Frontal cortex (tissue), 4 donors: ENCODE results near the gene FOXO6. TPM values are rescaled to one million over a fixed set of nuclear protein-coding genes. Genes with fewer than 3 reads are reported as not detected.

Experiments
- DNase-seq, 2 donors: peaks; one replicate each; pipeline ENCODE4 v3.0.0; 2012; ENCODE audit warnings: low spot score in 2 of 2
- FAIRE-seq: peaks from 2 replicates; lab custom pipeline; 2012; peaks lifted over from hg19 to GRCh38; lab: Jason Lieb, UNC
- total RNA-seq: library from RNA; depleted of rRNA; stranded (reverse); fragments of >200 nt; gene quantifications from one replicate; pipeline ENCODE4 v1.2.3, GENCODE V29; 2014
- donor health status: control.
- donor health status: control.
- donor health status: control.

FOXO6 gene
- total RNA-seq, 1 donor from 2014 or later, result 3.7 TPM

- DNase-seq (no peak), FAIRE-seq (no peak)
These were observed 56.1 kb downstream of the FOXO6 start for GRCh38 chr1:41417335-41417682.

- DNase-seq (no peak), FAIRE-seq (no peak)
These were observed 56.5 kb downstream of the FOXO6 start for GRCh38 chr1:41417746-41418145.

DNA sequence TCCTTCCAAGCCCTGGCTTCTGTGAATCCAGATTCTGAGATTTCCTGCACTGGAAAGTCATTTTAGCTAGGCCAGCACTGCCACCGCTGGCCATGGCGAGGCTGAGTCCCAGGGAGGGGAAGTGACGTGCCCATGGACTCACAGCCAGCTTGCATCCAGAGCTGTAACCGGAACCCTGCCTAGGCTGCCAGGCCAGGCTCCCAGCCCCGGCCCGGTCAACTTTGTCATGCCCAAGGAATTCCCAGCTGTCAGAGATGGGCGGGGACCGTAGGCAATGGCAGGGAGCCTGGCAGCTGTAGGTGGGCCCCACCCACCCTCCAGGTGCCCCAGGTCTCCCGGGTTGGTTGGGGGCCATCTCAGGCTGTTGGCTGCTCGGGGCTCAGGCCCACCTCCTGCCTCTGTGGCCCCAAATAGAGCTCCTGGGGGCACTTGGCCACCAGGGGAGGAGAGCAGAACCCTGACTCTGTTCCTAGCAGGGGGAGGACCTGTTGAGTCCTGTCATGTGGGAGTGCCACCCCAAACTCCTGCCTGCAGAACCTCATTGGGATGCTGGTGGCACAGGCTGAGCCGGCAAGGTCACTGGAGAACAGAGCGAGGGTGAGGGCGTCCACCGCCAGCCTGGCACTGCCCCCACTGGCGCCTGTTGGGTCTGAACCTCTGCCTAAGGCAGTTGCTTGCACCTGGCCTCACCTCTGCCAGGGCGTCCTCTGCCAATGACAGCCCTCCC, 57.8 kb downstream of the FOXO6 start:
- FAIRE-seq, result no peak

GRCh38 chr1:41419584-41420295, 58.5 kb downstream of the FOXO6 start:
- FAIRE-seq, result no peak
- no peak for DNase-seq

More for the DNA sequence above, 57.8 kb downstream of the FOXO6 start:
- no peak for DNase-seq

- DNase-seq (no peak), FAIRE-seq (no peak)
These were observed 59.1 kb downstream of the FOXO6 start for GRCh38 chr1:41420351-41420750.

DNA sequence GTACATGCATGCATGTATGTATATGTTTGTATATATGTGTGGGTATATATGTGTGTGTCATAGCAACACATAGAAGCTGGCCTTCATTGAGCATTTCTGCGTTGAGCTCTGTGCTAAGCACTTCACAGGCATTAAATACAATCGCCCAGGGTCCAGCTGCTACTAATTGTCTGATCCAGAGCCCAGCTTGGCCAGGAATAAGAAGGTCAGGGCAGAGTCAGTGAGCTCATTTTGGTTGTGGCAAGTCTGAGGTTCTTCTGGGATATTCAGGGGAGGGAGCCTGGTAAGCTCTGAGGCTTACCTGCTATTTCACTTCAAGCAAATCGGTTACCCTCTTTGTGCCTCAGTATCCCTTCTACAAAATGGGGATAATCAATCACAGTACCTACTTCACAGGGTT, 59.6 kb downstream of the FOXO6 start:
- DNase-seq, result no peak
- no peak for FAIRE-seq

- no peak for DNase-seq
- FAIRE-seq, result no peak
These were observed 61.1 kb downstream of the FOXO6 start for GRCh38 chr1:41422306-41422705.

DNA sequence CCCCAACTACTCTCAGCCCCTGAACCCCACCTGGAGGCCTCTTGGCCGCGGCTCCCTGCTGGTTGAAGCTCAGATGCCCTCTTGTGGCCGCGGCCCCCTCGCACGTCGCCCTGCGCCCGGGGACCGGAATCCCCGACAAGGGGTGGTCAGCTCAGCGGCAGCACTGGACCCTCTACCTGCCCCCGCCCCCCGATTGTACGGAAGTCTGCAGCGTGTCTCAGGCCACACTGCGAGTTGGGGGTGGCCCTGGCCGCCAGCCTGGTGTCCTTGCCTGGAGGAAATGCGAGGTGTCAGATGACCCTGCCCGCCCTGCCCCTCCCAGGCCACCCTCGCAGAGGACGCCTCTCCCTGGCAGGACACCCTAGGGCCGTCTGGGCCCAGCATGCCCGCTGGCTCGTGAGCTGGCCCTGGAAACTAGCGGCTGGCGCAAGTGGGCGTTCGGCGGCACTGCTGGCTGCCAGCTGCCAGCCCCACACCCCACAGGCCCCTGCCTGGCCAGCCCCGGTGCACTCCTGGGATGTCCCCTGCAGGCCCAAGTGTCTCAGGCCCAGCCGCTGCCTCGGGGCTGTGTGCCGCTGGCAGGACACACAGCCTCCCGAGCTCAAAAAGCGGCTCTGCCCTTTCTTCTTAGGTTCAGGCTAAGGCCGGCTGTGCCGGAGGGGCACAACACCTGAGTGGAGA, 62.4 kb downstream of the FOXO6 start:
- FAIRE-seq (no peak), DNase-seq (no peak)

GRCh38 chr1:41424581-41425118, 63.4 kb downstream of the FOXO6 start:
- FAIRE-seq, result no peak
- no peak for DNase-seq

DNA sequence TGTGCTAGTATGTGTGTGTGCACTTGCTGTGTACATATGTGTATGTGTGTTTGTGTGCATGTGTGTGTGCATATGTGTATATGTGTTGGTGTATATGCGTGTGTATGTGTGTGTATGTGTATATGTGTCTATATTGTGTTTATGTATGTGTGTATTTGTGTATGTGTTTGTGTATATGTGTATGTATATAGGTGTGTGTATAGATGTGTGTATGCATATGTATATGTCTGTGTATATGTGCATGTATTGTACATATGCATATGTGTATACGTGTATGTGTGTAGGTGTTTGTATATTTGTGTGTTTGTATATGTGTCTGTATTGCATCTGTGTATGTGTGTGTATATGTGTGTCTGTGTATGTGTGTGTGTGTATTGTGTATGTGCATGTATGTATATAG, 64.1 kb downstream of the FOXO6 start:
- DNase-seq, result no peak
- no peak for FAIRE-seq

DNA sequence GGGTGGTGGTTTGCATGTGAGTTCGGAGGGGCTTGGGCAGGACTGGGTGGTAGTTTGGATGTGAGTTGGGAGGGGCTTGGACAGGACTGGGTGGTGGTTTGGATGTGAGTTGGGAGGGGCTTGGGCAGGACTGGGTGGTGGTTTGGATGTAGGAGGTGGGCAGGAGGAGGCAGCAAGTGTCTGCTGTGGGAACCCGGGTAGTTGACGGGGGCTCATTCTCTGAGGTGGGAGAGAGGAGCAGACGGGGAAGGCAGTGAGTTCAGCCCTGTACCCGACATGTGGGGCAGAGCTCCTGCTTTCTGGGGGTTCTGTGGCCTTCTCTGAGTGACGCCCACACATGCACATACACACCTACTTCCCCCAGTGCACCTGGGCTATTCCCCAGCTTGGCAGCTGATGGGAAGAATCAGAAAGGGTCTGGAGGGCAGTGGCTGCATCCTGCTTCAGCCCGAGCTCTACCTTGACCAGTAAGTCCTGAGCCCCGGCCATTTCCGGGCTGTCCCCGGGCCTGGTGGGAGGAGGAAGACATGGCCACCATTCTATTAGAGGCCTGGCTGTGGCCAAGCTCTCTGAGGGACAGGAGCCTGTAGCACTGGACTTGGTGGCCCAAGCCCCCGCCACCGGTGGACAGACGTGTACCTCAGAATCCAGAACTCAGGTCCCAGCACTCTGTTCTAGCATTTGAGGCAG, 65.1 kb downstream of the FOXO6 start:
- DNase-seq, result no peak
- no peak for FAIRE-seq

DNA sequence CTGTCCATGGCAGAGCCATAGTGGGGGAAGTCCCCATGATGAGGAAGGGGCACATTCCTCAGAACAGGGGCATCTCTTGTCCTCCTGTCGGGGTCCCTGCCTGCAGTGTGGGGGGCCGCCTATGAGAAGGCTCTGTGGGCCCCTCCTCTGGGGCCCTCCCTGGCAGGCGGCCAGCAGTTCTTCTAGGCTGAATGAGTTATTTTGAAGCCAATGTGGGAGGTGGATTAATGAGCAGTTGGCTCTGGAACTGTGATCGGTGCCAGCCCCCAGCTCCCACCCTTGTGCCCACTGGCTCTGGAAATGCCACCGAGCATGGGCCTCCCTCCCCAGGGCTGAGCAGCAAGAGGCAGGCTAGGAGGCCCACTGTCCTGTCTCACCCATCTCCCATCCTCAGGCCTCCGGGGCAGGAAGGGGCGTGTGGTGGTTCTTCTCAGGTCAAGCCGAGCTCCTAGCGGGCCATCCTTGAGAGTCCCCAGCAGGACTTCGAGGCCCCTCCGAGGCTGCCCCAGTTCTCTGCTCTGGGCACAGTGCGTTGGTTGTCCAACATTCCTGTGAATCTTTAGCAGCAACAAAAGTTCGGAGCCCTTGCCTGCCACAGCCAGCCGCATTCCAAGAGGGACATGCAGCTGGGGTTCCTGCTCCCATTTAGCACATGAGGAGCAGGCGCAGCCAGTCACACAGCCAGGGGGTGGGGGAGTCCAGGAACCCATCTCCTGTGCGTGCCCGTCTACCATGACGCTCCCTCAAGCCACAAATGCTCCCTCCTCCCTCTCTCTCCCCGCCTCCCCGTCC, 66.1 kb downstream of the FOXO6 start:
- DNase-seq, result no peak
- FAIRE-seq, result no peak

GRCh38 chr1:41427916-41428737, 66.9 kb downstream of the FOXO6 start:
- DNase-seq (no peak), FAIRE-seq (no peak)

GRCh38 chr1:41428738-41429640, 67.8 kb downstream of the FOXO6 start:
- FAIRE-seq, result no peak

GRCh38 chr1:41429641-41430035, 68.4 kb downstream of the FOXO6 start:
- DNase-seq (no peak), FAIRE-seq (no peak)

More at GRCh38 chr1:41428738-41429640, 67.8 kb downstream of the FOXO6 start:
- no peak for DNase-seq

DNA sequence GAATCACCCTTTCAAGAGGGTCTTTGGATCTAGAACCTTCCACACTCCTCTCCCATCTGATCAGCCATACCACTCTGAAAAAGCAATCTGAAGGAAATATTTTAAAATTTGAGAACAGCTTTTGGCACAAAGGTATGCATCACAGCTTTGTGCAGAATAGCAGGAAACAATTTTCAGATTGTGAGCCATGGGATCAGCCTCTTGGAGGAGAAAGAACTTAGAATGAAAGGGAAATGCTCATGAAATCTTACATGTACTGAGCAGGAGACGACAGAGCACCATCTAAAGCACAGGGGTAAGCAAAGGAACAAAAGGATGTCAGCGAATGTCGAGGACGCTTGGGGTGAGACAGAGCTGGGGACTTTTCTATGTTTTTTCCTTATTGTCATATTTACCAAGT, 68.8 kb downstream of the FOXO6 start:
- no peak for DNase-seq
- FAIRE-seq, result no peak

GRCh38 chr1:41430582-41430981, 69.3 kb downstream of the FOXO6 start:
- DNase-seq (no peak), FAIRE-seq (no peak)
